Measurements from ENCODE around the gene GPC6. TPM values are rescaled to one million over a fixed set of nuclear protein-coding genes. Genes with fewer than 3 reads are reported as not detected.

Gene GPC6
- total RNA-seq, 6 donors from 2014 or later: 1.3 to 7.3 (median 3.4) TPM

- Histone ChIP-seq H3K4me1 (no peaks in the 10 kb centered on the region), H3K36me3 (no peaks in the 10 kb centered on the region), H3K4me3 (no peak overlapping the region), H3K9me3 (no peaks in the 10 kb centered on the region), H3K27ac (no peak overlapping the region), H3K27me3 (no peaks in the 10 kb centered on the region)
- ATAC-seq (ENCODE audit: low FRiP score in 2 of 2): no peak
- DNase-seq: no peak
- WGBS, 2 donors: 68 to 83% methylated on average over 5 of the region's 5 CpGs
- TF ChIP-seq POLR2A (IDR thresholded peaks at IDR 0.05) (no peak), CTCF (IDR thresholded peaks at IDR 0.05) (no peak), EP300 (IDR thresholded peaks at IDR 0.05) (no peak), POLR2AphosphoS5 (IDR thresholded peaks at IDR 0.05) (no peak)
Observed at GRCh38 chr13:94382960-94383359, 1156.4 kb downstream of the GPC6 start.

- 88 to 89% methylated on average over 2 of the region's 2 CpGs for WGBS, 2 donors
- H3K27me3 ChIP-seq: no peaks in the 10 kb centered on the region
- H3K9me3 ChIP-seq: no peaks in the 10 kb centered on the region
- no peak overlapping the region for H3K4me3 ChIP-seq
- TF ChIP-seq CTCF (IDR thresholded peaks at IDR 0.05) (no peak), POLR2AphosphoS5 (IDR thresholded peaks at IDR 0.05) (no peak), POLR2A (IDR thresholded peaks at IDR 0.05) (no peak), EP300 (IDR thresholded peaks at IDR 0.05) (no peak)
- H3K27ac ChIP-seq: no peak overlapping the region
- ATAC-seq (ENCODE audit: low FRiP score in 2 of 2) (no peak), DNase-seq (no peak)
- H3K36me3 ChIP-seq: no peaks in the 10 kb centered on the region
- H3K4me1 ChIP-seq: no peaks in the 10 kb centered on the region
Observed at GRCh38 chr13:94384231-94384905, 1157.8 kb downstream of the GPC6 start.

- no peak for ATAC-seq (ENCODE audit: low FRiP score in 2 of 2)
- no peaks in the 10 kb centered on the region for H3K36me3 ChIP-seq
Observed at GRCh38 chr13:94387047-94387446, 1160.4 kb downstream of the GPC6 start.

GRCh38 chr13:94389604-94390351 is 1163.2 kb downstream of the GPC6 start:
- 66 to 71% methylated on average over 7 of the region's 7 CpGs for WGBS, 2 donors
- no peak for DNase-seq

More at GRCh38 chr13:94387047-94387446, 1160.4 kb downstream of the GPC6 start:
- no peaks in the 10 kb centered on the region for H3K4me1 ChIP-seq
- H3K4me3 ChIP-seq: no peak overlapping the region
- no peak overlapping the region for H3K27ac ChIP-seq
- DNase-seq: no peak
- no peaks in the 10 kb centered on the region for H3K9me3 ChIP-seq
- TF ChIP-seq POLR2A (IDR thresholded peaks at IDR 0.05) (no peak), CTCF (IDR thresholded peaks at IDR 0.05) (no peak), POLR2AphosphoS5 (IDR thresholded peaks at IDR 0.05) (no peak), EP300 (IDR thresholded peaks at IDR 0.05) (no peak)
- H3K27me3 ChIP-seq: no peaks in the 10 kb centered on the region

More at GRCh38 chr13:94389604-94390351, 1163.2 kb downstream of the GPC6 start:
- Histone ChIP-seq H3K4me1 (no peaks in the 10 kb centered on the region), H3K9me3 (no peaks in the 10 kb centered on the region), H3K27ac (no peak overlapping the region), H3K36me3 (no peaks in the 10 kb centered on the region), H3K4me3 (no peak overlapping the region), H3K27me3 (no peaks in the 10 kb centered on the region)
- no peak for ATAC-seq (ENCODE audit: low FRiP score in 2 of 2)
- TF ChIP-seq CTCF (IDR thresholded peaks at IDR 0.05) (no peak), EP300 (IDR thresholded peaks at IDR 0.05) (no peak), POLR2A (IDR thresholded peaks at IDR 0.05) (no peak), POLR2AphosphoS5 (IDR thresholded peaks at IDR 0.05) (no peak)
